ENCODE measurements around the gene GPR162. TPM values are rescaled to one million over a fixed set of nuclear protein-coding genes. Genes with fewer than 3 reads are reported as not detected.

GPR162 gene, protein sequence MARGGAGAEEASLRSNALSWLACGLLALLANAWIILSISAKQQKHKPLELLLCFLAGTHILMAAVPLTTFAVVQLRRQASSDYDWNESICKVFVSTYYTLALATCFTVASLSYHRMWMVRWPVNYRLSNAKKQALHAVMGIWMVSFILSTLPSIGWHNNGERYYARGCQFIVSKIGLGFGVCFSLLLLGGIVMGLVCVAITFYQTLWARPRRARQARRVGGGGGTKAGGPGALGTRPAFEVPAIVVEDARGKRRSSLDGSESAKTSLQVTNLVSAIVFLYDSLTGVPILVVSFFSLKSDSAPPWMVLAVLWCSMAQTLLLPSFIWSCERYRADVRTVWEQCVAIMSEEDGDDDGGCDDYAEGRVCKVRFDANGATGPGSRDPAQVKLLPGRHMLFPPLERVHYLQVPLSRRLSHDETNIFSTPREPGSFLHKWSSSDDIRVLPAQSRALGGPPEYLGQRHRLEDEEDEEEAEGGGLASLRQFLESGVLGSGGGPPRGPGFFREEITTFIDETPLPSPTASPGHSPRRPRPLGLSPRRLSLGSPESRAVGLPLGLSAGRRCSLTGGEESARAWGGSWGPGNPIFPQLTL
- total RNA-seq = 61.3 TPM

DNA sequence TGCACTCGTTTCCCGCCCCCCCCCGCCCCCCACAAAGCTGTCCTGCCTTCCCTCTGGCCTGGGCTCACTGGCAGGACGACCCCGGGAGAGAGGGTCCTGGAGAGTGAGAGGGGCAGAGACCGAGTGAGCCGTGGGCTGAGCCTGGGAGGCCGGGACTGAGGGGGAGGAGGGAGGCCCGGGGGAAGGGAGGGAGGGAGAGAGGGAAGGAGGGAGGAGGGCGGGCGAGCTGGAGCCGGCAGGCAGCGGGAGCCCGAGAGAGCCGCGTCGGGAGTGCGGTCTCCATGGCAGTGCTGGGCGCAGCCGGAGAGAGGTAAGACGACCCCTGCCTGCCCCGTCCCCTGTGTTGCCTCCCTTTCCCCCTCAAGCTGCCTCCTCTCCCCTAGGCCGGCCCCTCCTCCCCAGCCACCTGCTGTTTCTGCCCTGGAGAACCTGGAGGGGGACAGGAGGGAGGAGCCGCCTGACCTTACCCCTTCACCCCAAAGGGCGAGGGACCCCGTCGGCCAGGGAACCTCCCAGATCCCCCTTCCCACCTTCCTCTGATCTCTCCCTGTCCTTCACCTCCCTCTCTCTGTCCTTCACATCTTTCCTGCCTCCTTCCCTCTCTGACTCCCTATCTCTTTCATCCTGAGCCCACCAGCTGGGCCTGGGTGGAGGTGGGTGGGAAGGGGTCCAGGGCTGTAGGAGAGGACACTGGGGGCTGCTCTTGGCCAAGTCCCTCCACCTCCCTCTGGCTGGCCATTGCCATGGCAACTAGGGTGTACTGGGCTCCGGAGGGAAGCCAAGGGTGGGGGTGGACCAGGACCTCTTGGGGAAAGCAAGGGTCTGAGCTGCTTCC, at the start of gene GPR162:
TSS of gene GPR162 (plus strand) at position 231 of the 835 bp plus-strand sequence. CDS start 2,078 bp downstream, outside the sequence.
- DNase-seq = peak; percentile 83

DNA sequence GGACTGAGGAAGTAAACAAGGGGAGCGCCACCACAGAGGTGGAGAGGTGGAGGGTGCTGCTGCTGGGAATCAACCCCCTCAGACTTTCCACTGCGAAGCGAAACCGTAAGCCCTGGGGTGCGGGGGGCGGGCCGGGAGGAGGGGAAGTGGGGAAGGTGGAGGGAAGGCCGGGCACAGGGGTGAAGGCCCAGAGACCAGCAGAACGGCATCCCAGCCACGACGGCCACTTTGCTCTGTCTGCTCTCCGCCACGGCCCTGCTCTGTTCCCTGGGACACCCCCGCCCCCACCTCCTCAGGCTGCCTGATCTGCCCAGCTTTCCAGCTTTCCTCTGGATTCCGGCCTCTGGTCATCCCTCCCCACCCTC, 49.3 kb upstream of the GPR162 start, which contains the start of gene LAG3:
TSS of gene LAG3 (plus strand) at position 190 of the 365 bp plus-strand sequence. CDS start 333 bp downstream, outside the sequence.
- no peak for DNase-seq

DNA sequence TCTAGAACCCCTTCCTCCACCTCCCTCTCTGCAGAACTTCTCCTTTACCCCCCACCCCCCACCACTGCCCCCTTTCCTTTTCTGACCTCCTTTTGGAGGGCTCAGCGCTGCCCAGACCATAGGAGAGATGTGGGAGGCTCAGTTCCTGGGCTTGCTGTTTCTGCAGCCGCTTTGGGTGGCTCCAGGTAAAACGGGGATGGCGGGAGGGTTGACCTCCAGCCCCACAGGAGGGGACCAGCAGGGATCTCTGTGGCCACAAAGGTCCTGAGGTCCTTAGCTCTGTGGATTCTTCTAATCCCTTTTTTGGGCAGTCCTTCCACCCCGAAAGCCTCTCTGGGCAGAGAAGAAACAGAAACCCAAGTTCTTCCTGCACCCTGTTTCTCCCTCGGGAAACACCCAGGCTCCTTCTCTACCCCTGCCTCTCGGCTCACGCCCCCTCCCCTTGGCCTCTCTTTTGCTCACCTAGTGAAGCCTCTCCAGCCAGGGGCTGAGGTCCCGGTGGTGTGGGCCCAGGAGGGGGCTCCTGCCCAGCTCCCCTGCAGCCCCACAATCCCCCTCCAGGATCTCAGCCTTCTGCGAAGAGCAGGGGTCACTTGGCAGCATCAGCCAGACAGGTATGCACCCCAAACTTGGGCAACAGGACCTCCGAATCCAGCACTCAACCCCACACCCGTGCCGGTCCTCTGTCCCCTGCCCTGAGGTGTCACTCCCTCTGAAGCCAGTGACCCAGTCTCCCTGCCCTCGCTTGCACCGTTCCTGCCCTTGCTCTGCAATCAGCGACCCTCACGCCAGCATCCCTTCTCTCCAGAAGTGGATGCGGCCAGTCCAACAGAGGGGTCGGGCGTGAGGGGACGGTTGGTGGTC, 48.7 kb upstream of the GPR162 start:
- no peak for DNase-seq

DNA sequence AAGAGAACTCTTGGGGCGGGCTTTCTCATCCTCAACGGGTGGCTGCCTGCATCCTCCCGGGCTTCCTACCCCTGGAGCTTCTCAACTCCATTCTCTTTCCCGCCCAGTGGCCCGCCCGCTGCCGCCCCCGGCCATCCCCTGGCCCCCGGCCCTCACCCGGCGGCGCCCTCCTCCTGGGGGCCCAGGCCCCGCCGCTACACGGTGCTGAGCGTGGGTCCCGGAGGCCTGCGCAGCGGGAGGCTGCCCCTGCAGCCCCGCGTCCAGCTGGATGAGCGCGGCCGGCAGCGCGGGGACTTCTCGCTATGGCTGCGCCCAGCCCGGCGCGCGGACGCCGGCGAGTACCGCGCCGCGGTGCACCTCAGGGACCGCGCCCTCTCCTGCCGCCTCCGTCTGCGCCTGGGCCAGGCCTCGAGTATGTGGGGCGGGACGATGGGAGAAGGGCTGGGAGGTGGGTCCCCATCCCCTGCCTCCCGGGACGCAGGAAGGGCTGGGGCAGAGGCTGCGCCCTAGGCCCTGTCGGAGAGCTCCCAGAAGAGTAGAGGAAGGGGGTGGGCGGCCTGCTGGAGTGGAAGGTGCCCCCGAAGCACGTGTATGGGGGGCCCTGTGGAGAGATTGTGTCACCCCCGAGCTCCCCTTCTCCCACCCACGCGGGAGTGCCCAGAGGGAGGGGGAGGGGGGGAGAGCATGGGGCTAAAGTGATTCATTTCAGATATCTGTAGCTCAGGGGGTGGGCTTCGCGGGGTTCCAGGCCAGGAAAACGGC, 47.9 kb upstream of the GPR162 start:
- no peak for DNase-seq

DNA sequence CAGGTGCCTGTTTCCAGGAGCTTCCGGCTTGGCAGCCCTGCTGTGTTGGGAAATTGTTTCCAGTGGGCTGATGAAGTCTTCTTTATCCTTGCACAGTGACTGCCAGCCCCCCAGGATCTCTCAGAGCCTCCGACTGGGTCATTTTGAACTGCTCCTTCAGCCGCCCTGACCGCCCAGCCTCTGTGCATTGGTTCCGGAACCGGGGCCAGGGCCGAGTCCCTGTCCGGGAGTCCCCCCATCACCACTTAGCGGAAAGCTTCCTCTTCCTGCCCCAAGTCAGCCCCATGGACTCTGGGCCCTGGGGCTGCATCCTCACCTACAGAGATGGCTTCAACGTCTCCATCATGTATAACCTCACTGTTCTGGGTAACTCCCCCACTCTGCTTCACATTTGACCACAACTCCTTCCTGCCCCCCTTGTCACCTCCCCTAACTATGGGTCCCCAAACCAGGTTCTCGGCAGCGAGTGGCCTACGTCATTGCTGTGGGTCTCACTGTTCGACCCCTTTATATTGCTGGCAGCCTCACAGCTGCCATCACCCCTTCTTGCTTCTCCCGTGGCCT, 47.0 kb upstream of the GPR162 start:
- no peak for DNase-seq

DNA sequence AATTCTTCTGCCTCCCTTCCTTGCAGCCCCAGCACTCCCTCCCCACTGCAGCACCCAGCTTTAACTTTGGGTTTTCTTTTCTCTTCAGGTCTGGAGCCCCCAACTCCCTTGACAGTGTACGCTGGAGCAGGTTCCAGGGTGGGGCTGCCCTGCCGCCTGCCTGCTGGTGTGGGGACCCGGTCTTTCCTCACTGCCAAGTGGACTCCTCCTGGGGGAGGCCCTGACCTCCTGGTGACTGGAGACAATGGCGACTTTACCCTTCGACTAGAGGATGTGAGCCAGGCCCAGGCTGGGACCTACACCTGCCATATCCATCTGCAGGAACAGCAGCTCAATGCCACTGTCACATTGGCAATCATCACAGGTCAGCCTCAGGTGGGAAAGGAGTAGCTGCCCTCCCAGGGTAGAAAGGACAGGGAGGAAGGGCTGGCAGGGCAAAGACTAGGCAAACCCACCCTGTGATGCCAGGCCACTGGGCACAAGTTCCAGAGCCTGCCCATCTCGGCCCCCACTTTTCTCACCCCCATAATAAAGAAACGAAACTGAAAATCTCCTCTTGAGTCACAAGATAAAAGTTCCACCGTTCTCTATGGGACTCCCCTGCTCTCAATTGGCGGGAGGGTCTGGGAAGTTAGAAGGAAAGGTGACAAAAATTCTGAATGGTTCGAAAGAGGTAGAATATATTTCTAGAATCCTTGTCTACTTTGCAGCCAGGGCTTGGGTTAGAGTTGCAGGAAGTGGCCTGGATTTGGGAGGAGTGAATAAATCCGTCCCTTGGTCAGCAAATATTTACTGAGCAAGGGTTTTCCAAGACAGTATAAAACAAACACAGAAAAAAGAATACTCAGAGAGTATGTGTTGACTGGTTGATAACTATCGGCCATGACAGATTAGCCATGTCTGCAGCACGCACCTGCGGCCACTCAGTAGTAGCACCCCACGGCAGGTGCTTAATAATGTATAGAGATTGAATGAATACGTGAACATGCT, 46.1 kb upstream of the GPR162 start:
- DNase-seq = no peak

DNA sequence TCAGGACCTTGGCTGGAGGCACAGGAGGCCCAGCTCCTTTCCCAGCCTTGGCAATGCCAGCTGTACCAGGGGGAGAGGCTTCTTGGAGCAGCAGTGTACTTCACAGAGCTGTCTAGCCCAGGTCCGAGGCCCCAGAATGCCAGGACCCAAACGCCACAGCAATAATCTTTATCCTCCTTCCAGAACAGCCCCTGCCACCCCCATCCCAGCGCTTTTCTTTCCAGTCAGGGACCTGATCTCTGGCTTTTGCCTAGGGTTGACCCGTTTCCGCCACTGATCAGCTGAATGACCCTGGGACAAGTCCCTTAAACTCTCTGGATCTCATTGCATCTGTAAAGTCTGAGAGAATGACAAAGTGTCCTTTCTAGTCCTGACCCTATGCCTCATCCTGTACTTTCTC, 44.2 kb upstream of the GPR162 start:
- DNase-seq = no peak

DNA sequence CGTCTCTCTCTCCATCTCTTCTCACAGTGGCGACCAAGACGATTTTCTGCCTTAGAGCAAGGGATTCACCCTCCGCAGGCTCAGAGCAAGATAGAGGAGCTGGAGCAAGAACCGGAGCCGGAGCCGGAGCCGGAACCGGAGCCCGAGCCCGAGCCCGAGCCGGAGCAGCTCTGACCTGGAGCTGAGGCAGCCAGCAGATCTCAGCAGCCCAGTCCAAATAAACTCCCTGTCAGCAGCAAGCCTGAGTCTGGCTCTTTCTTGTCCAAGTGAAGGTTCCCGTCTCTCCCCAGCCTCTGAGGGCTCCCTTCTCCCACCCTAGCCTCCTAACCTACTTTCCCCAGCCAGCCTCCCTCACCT, 43.4 kb upstream of the GPR162 start:
- DNase-seq = peak; percentile 55

DNA sequence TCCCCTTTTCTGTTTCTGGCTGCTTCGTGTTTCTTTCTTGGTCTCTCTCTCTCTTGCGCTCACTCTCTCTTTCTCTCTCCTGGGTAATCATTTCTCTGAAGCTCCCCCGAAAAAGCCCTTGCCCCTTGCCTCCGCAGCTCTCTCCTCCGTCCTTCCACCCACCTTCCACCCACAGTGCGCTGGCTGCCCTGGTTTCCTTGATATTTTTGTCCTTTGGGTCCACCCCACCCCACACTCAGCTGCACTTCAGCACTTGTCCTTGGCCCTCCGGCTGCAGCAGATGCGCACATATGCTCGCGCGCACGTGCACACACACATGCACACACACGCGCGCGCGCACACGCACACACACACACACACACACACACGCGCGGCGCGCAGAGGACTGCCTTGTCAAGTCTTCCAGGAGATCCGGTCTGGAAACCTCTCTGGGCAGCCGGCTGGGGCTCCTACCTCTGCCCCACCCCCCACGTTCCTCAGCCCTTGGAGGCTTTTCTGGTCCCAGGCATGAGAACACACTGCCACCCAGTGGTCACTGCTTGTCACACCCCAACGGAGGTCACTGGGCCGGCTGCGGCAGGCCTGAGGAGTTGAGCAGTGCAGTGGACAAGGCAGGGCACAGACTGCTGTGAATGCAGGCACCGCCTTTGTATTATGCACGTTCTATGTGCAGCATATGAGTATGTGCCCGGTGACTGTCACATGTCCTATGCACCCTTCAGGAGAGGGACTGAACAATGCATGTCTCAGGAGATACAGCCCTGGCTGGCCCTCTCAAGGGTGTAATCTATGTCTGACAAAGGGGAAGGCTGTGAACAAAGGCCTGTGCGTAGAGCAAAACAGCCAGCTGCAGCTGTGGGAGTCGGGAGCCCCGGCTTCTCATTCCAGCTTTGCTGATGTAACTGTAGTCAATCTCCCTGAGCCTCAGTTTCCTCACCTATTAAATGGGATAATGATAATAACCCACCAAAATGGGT, 42.8 kb upstream of the GPR162 start:
- DNase-seq = peak; percentile 86

DNA sequence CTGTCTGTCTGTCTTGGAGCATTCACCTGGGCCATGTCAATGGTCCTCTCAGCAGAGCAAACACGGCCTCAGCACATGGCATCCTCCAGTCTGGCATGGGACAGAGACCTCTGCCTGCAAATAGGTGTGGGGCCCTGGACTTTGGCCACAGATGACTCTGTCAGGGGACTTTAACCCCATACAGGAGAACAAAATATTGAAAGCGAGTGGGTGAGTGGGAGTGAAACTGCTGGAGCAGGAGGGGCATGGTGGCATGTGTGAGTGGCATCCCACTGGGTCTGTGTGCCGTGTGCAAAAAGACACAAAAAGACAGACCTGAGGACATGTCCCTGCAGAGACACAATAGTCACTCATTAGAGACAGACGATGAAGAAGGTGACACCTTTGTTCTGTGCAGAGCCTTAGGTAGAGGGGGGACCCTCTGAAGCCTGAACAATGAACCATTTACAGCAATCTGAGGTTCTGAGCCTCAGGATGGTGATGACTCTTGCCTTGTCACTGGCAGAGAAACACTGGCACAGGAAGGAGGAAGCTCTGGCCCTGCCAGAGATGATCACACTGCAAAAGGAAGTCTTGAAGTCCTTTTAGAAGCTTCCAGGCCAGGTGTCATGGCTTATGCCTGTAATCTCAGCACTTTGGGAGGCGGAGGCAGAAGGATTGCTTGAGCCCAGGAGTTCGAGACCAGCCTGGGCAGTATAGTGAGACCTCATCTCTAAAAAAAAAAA, 41.8 kb upstream of the GPR162 start:
- DNase-seq = no peak

DNA sequence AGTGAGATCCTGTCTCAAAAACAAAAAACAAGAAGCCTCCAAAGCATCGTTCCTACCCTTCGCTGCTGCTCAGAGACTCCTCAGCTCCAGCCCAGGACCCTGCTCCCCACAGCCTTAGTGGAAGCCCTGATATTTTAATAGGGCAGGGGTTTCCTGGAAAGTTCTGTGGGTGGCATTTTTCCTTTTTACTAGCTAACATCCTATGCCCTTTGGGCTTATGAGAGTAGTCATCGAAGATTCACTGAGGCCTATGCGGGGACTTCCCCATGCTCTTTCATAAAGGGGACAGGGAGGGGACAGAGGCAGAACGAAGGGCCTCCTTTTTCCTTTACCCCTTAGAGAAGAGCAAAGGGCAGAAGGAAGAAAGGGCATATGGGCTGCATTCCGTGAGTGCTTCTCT, 41.0 kb upstream of the GPR162 start:
- DNase-seq = no peak

DNA sequence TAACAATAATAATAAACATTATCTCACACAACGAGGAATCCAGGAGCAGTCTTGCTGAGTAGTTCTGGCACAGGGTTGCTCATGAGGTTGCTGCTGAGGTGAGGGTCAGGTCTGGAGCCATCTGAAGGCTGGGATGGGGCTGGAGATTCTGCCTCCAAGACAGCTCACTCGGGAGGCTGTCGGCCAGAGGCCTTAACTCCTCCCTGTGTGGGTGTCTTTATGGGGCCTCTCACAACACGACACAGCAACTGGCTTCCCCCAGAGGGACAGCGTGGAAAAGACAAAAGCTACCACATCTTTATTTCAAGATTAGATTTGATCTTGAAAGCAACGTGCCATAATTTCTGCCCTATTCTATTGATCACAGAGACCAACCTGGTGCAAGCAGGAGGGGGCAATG, 39.5 kb upstream of the GPR162 start:
- no peak for DNase-seq

DNA sequence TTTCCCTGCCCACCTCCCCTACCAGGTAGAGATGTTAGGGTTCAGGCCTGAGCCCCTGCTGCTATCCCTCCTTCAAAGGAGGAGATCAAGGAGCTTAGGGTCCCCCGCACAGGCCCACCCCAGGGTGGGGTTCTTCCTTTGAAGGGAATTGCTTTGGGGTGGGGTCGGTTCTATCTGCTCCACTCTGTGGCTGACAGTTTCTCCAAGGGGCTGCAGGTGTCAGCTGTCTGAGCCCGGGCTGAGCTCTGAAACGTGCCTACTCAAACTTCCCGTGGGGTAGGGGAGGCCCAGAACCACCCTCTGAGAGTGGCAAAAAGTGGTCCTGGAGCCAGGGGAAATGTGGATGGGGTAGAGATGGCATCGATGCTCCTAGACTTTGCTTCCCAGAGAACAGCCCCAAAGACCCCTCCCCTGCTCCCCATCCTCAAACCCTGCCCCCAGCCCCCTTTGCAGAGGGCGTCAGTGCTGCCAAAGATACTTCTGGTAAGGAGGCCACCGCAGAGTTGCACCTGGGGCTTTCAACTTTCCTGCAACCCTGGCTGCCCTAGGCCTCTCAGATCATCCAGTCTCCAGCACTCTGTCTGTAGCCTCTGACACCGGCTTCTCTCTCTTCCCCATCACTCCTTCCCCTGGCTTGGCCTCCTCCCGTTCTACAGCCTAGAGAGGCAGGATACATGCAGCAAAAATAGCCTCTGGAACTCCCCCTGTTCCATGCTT, 38.6 kb upstream of the GPR162 start:
- no peak for DNase-seq

DNA sequence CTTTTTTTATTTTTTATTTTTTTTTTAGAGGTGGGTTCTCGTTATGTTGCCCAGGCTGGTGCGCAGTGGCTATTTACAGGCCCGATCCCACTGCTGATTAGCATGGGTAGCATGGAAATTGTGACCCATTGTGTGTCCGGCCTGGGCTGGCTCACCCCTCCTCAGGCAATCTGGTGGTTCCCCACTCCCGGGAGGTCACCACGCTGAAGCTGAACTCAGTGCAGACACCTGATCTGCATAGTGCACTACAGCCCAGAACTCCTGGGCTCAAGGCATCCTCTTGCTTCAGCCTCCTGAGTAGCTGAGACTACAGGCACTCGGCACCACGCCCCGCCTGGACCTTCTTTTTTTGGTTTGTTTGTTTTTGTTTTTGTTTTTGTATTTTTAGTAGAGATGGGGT, 37.8 kb upstream of the GPR162 start:
- no peak for DNase-seq

DNA sequence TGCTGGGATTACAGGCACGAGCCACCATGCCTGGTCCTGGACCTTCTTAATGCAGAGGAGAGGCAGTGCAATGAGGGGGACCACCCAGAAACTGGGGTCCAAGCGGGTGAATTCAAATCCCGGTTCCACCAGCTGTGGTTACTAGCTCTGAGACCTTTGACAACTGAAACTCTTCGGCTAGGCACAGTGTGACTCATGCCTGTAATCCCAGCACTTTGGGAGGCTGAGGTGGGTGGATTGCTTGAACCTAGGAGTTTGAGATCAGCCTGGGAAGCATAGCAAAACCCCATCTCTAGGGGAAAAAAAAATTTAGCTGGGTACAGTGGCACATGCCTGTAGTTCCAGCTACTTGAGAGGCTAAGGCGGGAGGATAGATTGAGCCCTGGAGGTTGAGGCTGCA, 37.3 kb upstream of the GPR162 start:
- DNase-seq = no peak

DNA sequence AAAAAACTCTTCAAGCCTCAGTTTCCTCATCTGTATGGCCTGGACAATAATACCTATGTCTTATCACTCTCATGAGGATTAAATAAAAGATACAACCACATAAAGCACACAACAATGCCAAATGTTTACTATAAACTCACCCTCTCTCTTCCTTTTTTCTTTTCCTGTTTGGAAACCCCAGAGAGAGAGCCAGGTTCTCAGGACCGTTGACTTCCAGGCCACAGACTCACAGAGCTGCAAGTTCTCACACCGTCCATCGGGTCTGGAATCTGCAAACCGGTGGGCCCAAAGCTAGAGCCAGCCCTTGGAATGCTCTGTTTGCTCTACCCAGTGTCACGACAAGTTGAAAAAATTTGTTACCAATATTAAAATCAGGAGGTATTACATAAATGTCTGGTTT, 36.9 kb upstream of the GPR162 start:
- no peak for DNase-seq

Data from occipital lobe (tissue), 2 donors.